Endodermal cell (in vitro differentiated cells): ENCODE results near the gene SESN3. TPM values are rescaled to one million over a fixed set of nuclear protein-coding genes. Genes with fewer than 3 reads are reported as not detected.

Source experiments
- DNase-seq: peaks from one replicate; pipeline ENCODE4 v3.0.0-alpha.2; 2017
- H3K27ac ChIP-seq: 2 replicates; pipeline ENCODE4 v1.5.1; 2013; ENCODE audit warnings: mild to moderate bottlenecking, low read depth, low read length, moderate library complexity
- H3K27me3 ChIP-seq: 2 replicates; pipeline ENCODE4 v1.6.1; 2013; ENCODE audit warnings: mild to moderate bottlenecking, low read length, moderate library complexity; ENCODE audit not compliant: insufficient read depth, control insufficient read depth, poor library complexity, severe bottlenecking
- H3K36me3 ChIP-seq: 2 replicates; pipeline ENCODE4 v1.7.0; 2013; ENCODE audit warnings: mild to moderate bottlenecking, low read length, moderate library complexity; ENCODE audit not compliant: control insufficient read depth, insufficient read depth
- H3K4me1 ChIP-seq: one replicate; pipeline ENCODE4 v1.7.0; 2013; ENCODE audit warnings: low read length; ENCODE audit not compliant: control insufficient read depth, insufficient read depth
- H3K4me3 ChIP-seq: 2 replicates; pipeline ENCODE4 v1.5.1; 2013; ENCODE audit warnings: mild to moderate bottlenecking, low read length, moderate library complexity
- H3K9ac ChIP-seq: 2 replicates; pipeline ENCODE4 v1.6.1; 2013; ENCODE audit warnings: mild to moderate bottlenecking, low read length, moderate library complexity; ENCODE audit not compliant: poor library complexity, severe bottlenecking; ENCODE audit errors: extremely low read depth
- H3K9me3 ChIP-seq: 2 replicates; pipeline ENCODE4 v1.6.1; 2013; ENCODE audit warnings: mild to moderate bottlenecking, low read length, moderate library complexity; ENCODE audit not compliant: control insufficient read depth
- H3K27ac Mint-ChIP-seq: 2 replicates; pipeline ENCODE4 v1.8.0; 2020; ENCODE audit warnings: mixed read lengths
- H3K27me3 Mint-ChIP-seq: 2 replicates; pipeline ENCODE4 v1.8.0; 2021; ENCODE audit warnings: mild to moderate bottlenecking, mixed read lengths; ENCODE audit not compliant: insufficient read depth
- H3K36me3 Mint-ChIP-seq: 2 replicates; pipeline ENCODE4 v1.8.0; 2020; ENCODE audit warnings: low read depth, mixed read lengths
- H3K4me1 Mint-ChIP-seq: 2 replicates; pipeline ENCODE4 v1.8.0; 2020; ENCODE audit warnings: mixed read lengths
- H3K4me3 Mint-ChIP-seq: 2 replicates; pipeline ENCODE4 v1.8.0; 2020; ENCODE audit warnings: mild to moderate bottlenecking, moderate library complexity, mixed read lengths
- H3K9me3 Mint-ChIP-seq: 2 replicates; pipeline ENCODE4 v1.8.0; 2020; ENCODE audit warnings: mild to moderate bottlenecking, mixed read lengths
- CTCF ChIP-seq: fragments of 200-600 bp; sonication (generic); conservative IDR thresholded peaks from 2 replicates; pipeline ENCODE4 v1.5.0; 2021; ENCODE audit warnings: antibody characterized with exemption, mild to moderate bottlenecking
- WGBS, 2 experiments: methylation state at CpG; one replicate each; pipeline versions ENCODE4 v1.1.5 to v1.1.7; 2013; ENCODE audit warnings: missing lambda C conversion rate in 2 of 2, mixed read lengths in 1 of 2; ENCODE audit not compliant: insufficient coverage in 1 of 2, insufficient read length in 1 of 2; 5-methylcytosine and 5-hydroxymethylcytosine counted together
- total RNA-seq, 2 donors: library from RNA; stranded (reverse); fragmentation: NEBNext Ultra II Directional in 1 of 2; extraction: Animal tissue kit (Norgen Biotek cat#: 25700) in 1 of 2; gene quantifications; 2 replicates in 1 of 2; 3 replicates in 1 of 2; pipeline ENCODE4 v1.2.1, GENCODE V29; 2021

Gene SESN3
- total RNA-seq, 2 donors from 2014 or later, result 33.6 to 43.1 TPM

- H3K4me3 Mint-ChIP-seq, result no peak overlapping the region
- Histone ChIP-seq H3K36me3 (no peaks in the 10 kb centered on the region), H3K4me3 (no peak overlapping the region), H3K9me3 (no peaks in the 10 kb centered on the region), H3K27me3 (no peaks in the 10 kb centered on the region), H3K9ac (no peak overlapping the region), H3K27ac (no peak overlapping the region), H3K4me1 (peaks cover 15% of the 10 kb centered on the region)
- peak overlapping the region; percentile 36 for H3K27ac Mint-ChIP-seq
- WGBS, 2 experiments, result 93 to 97% methylated on average over 9 of the region's 9 CpGs
- DNase-seq, result no peak
- H3K27me3 Mint-ChIP-seq, result no peaks in the 10 kb centered on the region
- no peaks in the 10 kb centered on the region for H3K9me3 Mint-ChIP-seq
- peaks cover 52% of the 10 kb centered on the region for H3K4me1 Mint-ChIP-seq
- TF ChIP-seq CTCF, result no peak
- H3K36me3 Mint-ChIP-seq, result no peaks in the 10 kb centered on the region
These were observed 25.3 kb upstream of the SESN3 start for GRCh38 chr11:95256321-95256779.

GRCh38 chr11:95255251-95256145, 24.5 kb upstream of the SESN3 start:
- Mint-ChIP-seq H3K4me3 (no peak overlapping the region), H3K4me1 (peaks cover 52% of the 10 kb centered on the region), H3K27me3 (no peaks in the 10 kb centered on the region), H3K9me3 (no peaks in the 10 kb centered on the region), H3K27ac (peak overlapping the region; percentile 83), H3K36me3 (no peaks in the 10 kb centered on the region)
- H3K27me3 ChIP-seq, result no peaks in the 10 kb centered on the region
- TF ChIP-seq CTCF, result no peak
- H3K36me3 ChIP-seq, result no peaks in the 10 kb centered on the region
- no peak overlapping the region for H3K9ac ChIP-seq
- peaks cover 15% of the 10 kb centered on the region for H3K4me1 ChIP-seq
- 43 to 52% methylated on average over 4 of the region's 4 CpGs for WGBS, 2 experiments
- H3K27ac ChIP-seq, result no peak overlapping the region
- no peak overlapping the region for H3K4me3 ChIP-seq
- peak; percentile 59 for DNase-seq
- no peaks in the 10 kb centered on the region for H3K9me3 ChIP-seq

- DNase-seq, result no peak
- Histone ChIP-seq H3K4me1 (peaks cover 15% of the 10 kb centered on the region), H3K4me3 (no peak overlapping the region), H3K27ac (no peak overlapping the region), H3K9me3 (no peaks in the 10 kb centered on the region), H3K9ac (no peak overlapping the region), H3K27me3 (no peaks in the 10 kb centered on the region), H3K36me3 (no peaks in the 10 kb centered on the region)
- Mint-ChIP-seq H3K27me3 (no peaks in the 10 kb centered on the region), H3K4me3 (no peak overlapping the region), H3K36me3 (no peaks in the 10 kb centered on the region), H3K9me3 (no peaks in the 10 kb centered on the region), H3K4me1 (peaks cover 52% of the 10 kb centered on the region), H3K27ac (peak overlapping the region; percentile 83)
- no peak for TF ChIP-seq CTCF
These were observed 23.7 kb upstream of the SESN3 start for GRCh38 chr11:95254716-95255115.
